ENCODE data around the gene PDSS2. TPM values are rescaled to one million over a fixed set of nuclear protein-coding genes. Genes with fewer than 3 reads are reported as not detected.

PDSS2 gene
- polyA plus RNA-seq, 1 donor (not counting 4 experiments of a cell fraction or from before 2014, with no cell fraction given) = 12.5 TPM

GRCh38 chr6:107218142-107218541 lies 241.2 kb downstream of the PDSS2 start:
- Histone ChIP-seq H3K36me3 (ENCODE audit: control insufficient read depth in 2 of 2, extremely low read depth in 1 of 2, insufficient read depth in 2 of 2, low read length in 2 of 2) (no peaks in the 10 kb centered on the region), H3K4me3 (ENCODE audit: control insufficient read depth in 2 of 3, extremely low read depth in 1 of 3, insufficient read depth in 2 of 3, low read depth in 1 of 3, low read length in 3 of 3) (no peak overlapping the region), H3K9me3 (ENCODE audit: control insufficient read depth, low read depth, low read length) (no peaks in the 10 kb centered on the region), H3K4me2 (ENCODE audit: control insufficient read depth, extremely low read depth, insufficient read depth, low read depth, low read length) (no peak overlapping the region), H3K4me1 (ENCODE audit: control insufficient read depth, extremely low read depth, insufficient read depth, low read length) (no peaks in the 10 kb centered on the region), H3K79me2 (ENCODE audit: control insufficient read depth, insufficient read depth, low read length) (no peaks in the 10 kb centered on the region), H3K9me1 (ENCODE audit: control insufficient read depth, extremely low read depth, insufficient read depth, low read length) (no peaks in the 10 kb centered on the region), H3K9ac (ENCODE audit: control insufficient read depth, extremely low read depth, insufficient read depth, low read length) (no peak overlapping the region), H4K20me1 (ENCODE audit: control insufficient read depth, extremely low read depth, insufficient read depth, low read length) (no peaks in the 10 kb centered on the region), H2AFZ (ENCODE audit: control insufficient read depth, low read length) (no peak overlapping the region), H3K27me3 (ENCODE audit: control insufficient read depth, extremely low read depth, insufficient read depth, low read length) (no peaks in the 10 kb centered on the region), H3K27ac (ENCODE audit: control insufficient read depth, insufficient read depth, low read length) (no peak overlapping the region)
- dilution Hi-C loops (cut with MboI; ENCODE audit: extremely low pct_ligation_motif_present, low sequenced_read_pairs) = no loop called here
- FAIRE-seq = no peak
- no peak for DNase-seq (ENCODE audit: low read depth, low spot score)
- no peak for TF ChIP-seq CTCF (optimal IDR thresholded peaks at IDR 0.05 in 1 of 3, IDR thresholded peaks at IDR 0.05 in 1 of 3, conservative IDR thresholded peaks at IDR 0.05 in 1 of 3; ENCODE audit: extremely low read depth in 1 of 3, insufficient read depth in 2 of 3, low read length in 3 of 3)
- no peak for TF ChIP-seq EZH2 (IDR thresholded peaks at IDR 0.05; ENCODE audit: low read length)

- Histone ChIP-seq H3K79me2 (ENCODE audit: control insufficient read depth, insufficient read depth, low read length) (no peaks in the 10 kb centered on the region), H3K4me1 (ENCODE audit: control insufficient read depth, extremely low read depth, insufficient read depth, low read length) (no peaks in the 10 kb centered on the region), H3K4me3 (ENCODE audit: control insufficient read depth in 2 of 3, extremely low read depth in 1 of 3, insufficient read depth in 2 of 3, low read depth in 1 of 3, low read length in 3 of 3) (no peak overlapping the region), H3K27ac (ENCODE audit: control insufficient read depth, insufficient read depth, low read length) (no peak overlapping the region), H3K9ac (ENCODE audit: control insufficient read depth, extremely low read depth, insufficient read depth, low read length) (no peak overlapping the region), H3K36me3 (ENCODE audit: control insufficient read depth in 2 of 2, extremely low read depth in 1 of 2, insufficient read depth in 2 of 2, low read length in 2 of 2) (no peaks in the 10 kb centered on the region), H3K9me1 (ENCODE audit: control insufficient read depth, extremely low read depth, insufficient read depth, low read length) (no peaks in the 10 kb centered on the region), H4K20me1 (ENCODE audit: control insufficient read depth, extremely low read depth, insufficient read depth, low read length) (no peaks in the 10 kb centered on the region), H2AFZ (ENCODE audit: control insufficient read depth, low read length) (no peak overlapping the region), H3K27me3 (ENCODE audit: control insufficient read depth, extremely low read depth, insufficient read depth, low read length) (no peaks in the 10 kb centered on the region), H3K9me3 (ENCODE audit: control insufficient read depth, low read depth, low read length) (no peaks in the 10 kb centered on the region), H3K4me2 (ENCODE audit: control insufficient read depth, extremely low read depth, insufficient read depth, low read depth, low read length) (no peak overlapping the region)
- no peak for TF ChIP-seq EZH2 (IDR thresholded peaks at IDR 0.05; ENCODE audit: low read length)
- TF ChIP-seq CTCF (optimal IDR thresholded peaks at IDR 0.05 in 1 of 3, IDR thresholded peaks at IDR 0.05 in 1 of 3, conservative IDR thresholded peaks at IDR 0.05 in 1 of 3; ENCODE audit: extremely low read depth in 1 of 3, insufficient read depth in 2 of 3, low read length in 3 of 3) = no peak
- no peak for FAIRE-seq
- dilution Hi-C loops (cut with MboI; ENCODE audit: extremely low pct_ligation_motif_present, low sequenced_read_pairs) = no loop called here
- DNase-seq (ENCODE audit: low read depth, low spot score) = no peak
These were observed 242.1 kb downstream of the PDSS2 start for GRCh38 chr6:107217248-107217647.

Data from keratinocyte (primary cell).